Stimulated activated CD8-positive, alpha-beta memory T cell treated with anti-CD3 and anti-CD28 coated beads, Interleukin-4, amount 100 ng/mL, for 4 hours (primary cell): ENCODE results near the gene PREX1.

Experiments
- DNase-seq, 2 donors: peaks; one replicate each; pipeline ENCODE4 v3.0.0-alpha.2; 2020; ENCODE audit warnings: low read depth in 2 of 2, low spot score in 1 of 2

The PREX1 gene

DNA sequence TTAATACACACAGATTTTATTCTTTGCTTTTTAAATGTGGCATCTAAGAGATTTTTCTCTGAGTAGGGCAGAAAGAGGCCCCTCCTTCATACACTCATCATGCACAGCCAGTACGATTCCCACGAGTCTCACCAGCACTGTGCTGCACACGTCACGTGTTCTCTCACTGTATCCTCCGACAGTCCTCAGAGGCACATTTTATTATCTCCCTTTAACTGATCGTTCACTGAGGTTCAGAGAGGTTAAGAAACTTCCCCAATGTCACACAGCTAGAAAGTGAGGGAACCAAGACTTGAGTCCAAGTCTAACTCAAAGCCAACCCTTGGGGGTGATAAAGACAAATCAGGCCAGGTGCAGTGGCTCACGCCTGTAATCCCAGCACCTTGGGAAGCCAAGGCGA, 142.5 kb downstream of the PREX1 start:
- no peak for DNase-seq

DNA sequence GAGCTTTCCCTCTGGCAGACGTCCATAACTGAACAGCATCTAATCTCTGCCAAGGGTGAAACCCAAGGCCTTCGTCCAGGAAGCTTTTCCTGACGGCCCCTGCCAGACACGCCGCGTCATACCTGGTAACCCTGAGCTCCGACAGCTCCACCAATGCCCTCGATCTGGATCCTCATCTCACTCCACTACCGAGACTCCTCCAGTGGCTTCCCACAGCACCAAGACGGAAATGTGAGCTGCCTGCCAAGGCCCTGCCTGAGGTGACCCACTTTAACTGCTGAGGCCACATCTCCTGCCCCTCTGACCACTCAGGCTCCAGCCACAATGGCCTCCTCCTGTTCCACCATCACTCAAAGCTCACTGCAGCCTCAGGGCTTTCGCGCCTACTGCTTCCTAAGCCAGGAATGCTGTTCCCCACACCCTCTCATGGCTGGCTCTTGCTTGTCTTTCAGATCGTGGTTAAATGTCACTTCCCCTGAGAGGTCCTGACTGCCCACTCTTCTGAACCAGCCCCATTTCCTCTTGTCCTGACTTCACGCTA, 143.2 kb downstream of the PREX1 start:
- no peak for DNase-seq

DNA sequence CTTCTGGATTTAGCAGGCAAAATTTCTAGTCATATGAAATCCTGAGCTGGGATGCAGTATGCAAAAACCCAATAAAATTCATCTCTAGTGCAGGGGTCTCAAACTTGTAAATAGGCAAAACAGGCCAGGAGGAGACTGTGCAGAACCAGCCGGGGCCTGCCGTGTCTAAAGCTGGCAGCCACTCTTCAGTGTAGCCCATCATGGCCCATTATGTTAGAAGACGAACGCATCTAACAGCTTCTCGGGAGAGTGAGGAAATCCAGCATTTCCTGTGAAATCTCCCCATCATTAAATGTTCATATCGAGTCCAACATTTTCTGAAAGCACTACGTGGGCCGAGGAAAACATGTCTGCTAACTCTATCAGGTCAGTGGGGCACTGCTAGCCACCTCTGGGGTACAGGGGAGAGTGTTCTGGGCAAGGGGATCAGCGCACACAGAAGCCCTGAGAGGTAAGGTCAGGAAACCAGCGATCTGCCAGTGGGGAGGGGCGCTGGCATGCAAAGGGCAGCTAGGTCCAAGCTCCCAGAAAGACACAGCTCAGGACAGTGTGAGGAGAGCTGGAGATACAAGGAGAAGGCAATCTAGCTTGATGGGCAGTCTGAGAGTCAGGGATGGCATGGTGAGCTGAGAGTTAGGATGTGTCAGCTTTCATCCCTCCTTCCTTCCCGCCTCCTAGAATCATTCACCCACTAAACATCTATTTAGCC, 144.2 kb downstream of the PREX1 start:
- no peak for DNase-seq

- DNase-seq = no peak
Measured at GRCh38 chr20:48682529-48683363, 145.1 kb downstream of the PREX1 start.

GRCh38 chr20:48681873-48682426, 145.8 kb downstream of the PREX1 start:
- no peak for DNase-seq

DNA sequence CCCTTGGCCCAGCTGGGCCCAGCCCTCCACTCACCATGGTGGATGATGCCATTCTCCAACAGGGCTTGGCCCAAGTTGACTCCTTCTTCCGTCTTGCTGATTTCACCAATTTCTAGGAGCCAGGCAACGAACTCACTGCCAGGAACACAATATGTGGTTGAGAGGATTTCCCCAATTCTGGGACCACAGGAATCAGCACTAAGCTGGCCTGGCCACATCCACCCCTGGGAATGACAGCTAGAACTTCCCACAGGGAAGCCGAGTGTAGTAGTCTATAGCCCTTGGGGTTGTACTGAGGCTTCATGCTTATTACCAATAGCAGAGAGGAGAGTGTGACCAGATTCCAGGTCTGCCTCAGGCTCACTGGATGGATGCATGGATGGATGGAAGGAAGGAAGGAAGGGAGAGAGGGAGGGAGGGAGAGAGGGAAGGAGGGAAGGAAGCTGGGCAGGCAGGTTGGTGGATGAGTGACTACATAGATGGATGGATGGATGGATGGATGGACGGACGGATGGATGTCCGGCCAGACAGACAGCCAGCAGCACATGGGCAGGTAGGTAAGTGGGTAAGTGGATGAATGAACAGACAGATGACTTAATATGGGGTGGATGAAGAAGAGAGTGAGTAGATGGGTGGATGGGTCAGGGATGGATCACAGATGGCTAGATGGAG, 146.5 kb downstream of the PREX1 start:
- DNase-seq = no peak

DNA sequence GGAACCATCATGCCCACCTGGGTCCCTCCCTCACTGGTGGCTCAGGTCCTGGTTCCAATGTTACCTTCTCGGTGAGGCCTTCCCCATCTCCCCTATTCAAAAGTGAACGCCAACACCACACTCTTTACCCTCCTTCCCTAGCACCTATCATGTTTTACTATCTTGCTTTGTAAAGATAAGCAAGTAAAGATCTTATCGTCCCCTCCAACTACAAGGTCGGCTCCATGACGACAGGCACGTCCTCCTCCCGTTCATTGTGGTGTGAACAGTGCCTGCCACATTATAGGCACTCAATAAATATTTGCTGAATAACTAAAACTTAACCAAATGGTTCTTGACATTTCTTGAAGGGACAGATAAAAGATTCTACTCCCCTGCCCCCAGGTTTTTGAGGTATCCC, 147.1 kb downstream of the PREX1 start:
- DNase-seq = no peak

DNA sequence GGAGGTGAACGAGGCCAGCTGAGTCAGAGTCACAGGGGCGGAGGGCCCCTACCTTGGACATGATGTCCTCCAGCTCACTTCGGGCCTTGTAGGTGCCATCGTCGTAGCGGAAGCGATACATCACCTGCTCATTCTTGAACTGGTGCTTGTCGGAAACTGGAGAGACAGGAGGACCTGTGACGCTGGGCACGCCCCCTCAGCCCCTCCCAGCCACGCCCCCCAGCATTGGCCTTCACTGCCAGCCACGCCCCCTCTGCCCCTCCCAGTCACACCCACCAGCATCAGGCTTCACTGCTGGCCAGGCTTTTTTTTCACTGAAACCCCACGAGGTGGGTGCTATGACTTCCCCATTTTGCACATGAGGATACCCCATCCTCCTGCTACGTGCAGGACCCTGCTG, 148.2 kb downstream of the PREX1 start:
- DNase-seq = no peak

DNA sequence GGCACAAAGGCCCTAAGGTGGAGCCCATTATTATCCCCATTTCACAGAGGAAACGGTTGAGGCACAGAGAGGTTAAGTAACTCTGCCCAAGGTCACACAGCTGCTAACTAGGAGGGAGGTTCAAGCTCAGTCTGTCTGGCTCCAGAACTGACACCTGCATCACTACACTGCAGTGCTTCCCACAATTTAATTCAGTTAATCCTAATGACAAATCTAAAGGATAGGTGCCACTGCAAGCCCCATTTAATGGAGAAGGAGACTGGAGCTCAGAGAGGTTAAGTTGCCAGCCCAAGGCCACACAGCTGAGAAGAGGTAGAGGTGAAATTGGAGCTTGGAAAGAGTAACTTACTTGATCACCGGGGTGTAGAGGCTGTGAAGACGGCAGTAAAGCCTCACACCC, 148.8 kb downstream of the PREX1 start:
- DNase-seq = no peak

- no peak for DNase-seq
Measured at GRCh38 chr20:48678421-48678820, 149.4 kb downstream of the PREX1 start.

- DNase-seq = no peak
Measured at GRCh38 chr20:48676795-48677460, 150.9 kb downstream of the PREX1 start.

GRCh38 chr20:48676125-48676524, 151.7 kb downstream of the PREX1 start:
- no peak for DNase-seq

DNA sequence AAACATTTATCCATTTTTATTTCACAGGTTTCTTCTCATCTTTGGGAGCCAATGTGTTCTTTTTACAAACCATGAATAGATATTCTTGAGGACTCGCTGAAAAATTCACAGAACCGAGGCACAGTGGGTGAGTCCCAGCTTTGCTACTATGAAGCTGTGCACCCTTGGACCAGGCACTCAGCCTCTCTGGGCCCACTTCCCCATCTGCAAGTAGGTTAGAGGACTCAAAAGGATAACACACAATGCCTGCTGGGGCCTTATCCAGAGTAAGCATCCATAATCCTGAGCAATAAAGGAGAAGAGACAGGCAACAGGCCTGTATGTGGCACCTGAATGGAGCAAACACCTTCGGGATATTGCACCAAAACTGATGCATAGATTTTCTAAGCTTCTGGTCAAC, 153.3 kb downstream of the PREX1 start:
- DNase-seq = no peak

DNA sequence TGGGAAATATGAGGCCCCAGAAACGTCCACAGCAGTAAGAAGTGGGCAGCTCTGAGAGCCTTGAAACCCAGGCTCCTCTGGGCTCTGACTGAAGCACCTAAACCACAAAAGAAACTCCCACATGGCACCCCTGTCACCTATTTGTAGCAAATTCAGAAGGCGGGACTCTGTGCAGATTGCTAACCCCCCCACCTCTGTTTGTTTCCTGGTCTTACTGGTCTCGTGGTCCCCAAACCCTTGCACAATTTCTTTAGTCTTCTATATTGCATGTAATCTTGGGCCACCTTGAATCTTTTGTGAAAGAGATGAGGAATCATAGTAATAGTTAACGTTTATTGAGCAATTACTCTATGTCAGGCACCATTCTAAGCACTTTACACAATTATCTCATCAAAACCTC, 154.3 kb downstream of the PREX1 start:
- no peak for DNase-seq

DNA sequence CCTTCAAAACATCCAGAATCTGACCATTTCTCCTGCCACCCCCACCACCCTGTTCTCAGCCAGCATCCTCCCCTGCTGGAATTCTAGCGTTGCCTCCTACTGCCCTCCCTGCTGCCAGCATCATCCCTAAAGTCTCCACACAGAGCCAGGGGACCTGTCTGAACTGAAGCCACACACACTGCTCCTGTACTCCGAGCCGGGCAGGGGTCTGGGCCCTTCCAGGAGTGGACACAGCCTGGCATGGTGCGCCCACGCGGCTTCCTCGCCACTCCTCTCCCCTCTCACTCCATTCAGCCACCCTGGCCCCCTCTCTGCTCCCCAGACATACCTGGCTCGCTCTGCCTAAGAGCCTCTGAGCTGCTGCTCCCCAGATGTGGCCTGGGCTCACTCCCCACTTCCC, 155.5 kb downstream of the PREX1 start:
- DNase-seq = no peak

GRCh38 chr20:48671141-48671540, 156.7 kb downstream of the PREX1 start:
- DNase-seq = no peak

- DNase-seq = no peak
Measured at GRCh38 chr20:48669946-48670605, 157.7 kb downstream of the PREX1 start.

- DNase-seq = no peak
Measured at GRCh38 chr20:48668451-48668946, 159.3 kb downstream of the PREX1 start.

DNA sequence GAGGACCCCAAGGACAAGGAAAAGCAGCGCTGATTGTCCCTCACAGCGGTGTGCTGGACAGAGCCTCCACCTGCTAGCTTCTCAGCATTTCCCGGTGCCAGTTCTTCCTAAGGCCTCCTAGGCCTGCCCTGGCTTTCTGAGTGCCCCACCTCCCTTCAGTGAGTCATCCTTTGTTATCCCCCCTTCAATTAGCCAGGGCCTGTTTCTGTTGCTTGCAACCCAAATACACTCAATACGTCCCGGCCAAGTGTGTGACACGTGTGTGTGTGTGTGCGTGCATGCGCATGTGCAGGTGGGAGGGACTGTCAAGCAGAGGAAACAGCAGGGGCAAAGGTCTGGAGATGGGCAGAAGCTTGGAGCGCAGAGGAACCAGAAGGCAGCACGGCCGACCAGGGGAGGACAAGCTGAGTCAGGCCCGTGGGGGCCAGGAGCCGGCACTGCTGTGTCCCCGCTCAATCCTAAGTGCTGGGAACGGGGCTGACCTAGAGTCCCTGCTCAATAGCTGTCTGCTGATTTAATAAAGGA, 159.8 kb downstream of the PREX1 start:
- no peak for DNase-seq

DNA sequence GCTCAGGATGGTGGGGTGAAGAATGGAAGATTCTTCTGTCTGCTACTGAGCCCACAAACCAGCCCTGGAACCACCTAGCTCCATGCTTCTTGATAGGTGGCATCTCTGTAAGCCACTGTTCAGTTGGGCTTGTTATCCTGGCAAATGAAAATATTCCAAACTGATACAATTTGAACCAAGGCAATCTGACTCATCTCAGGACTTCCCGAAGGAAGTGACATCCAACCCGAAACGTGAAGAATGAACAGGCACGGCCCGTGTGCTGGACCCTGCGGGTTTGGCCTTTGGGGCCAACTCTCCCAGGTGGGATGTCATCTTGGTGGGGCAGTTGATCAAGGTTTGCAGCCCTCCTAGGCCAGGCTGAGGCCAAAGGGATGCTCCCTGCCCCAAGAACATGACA, 160.3 kb downstream of the PREX1 start:
- no peak for DNase-seq
